NT2/D1 (cell line): ENCODE results near the gene ACSL1.

Source experiments
- SUZ12 ChIP-seq: IDR thresholded peaks from 2 replicates; pipeline ENCODE4 v1.6.1; 2011; ENCODE audit not compliant: insufficient read length, insufficient read depth; ENCODE audit errors: extremely low read depth
- YY1 ChIP-seq: IDR thresholded peaks from 2 replicates; pipeline ENCODE4 v1.6.1; 2011; ENCODE audit not compliant: insufficient read length, insufficient read depth
- ZNF274 ChIP-seq: IDR thresholded peaks from 2 replicates; pipeline ENCODE4 v1.6.1; 2011; ENCODE audit warnings: mild to moderate bottlenecking, low read depth, low read length

- TF ChIP-seq SUZ12 (no peak), ZNF274 (no peak), YY1 (no peak)
These were observed 59.3 kb downstream of the ACSL1 start for GRCh38 chr4:184766446-184766845.
